ENCODE results near the gene SH3BGR.

SH3BGR gene

GRCh38 chr21:39489380-39489924 is 37.7 kb downstream of the SH3BGR start:
- Histone ChIP-seq H3K36me3 (replicated peaks; ENCODE audit: low read depth, low read length) (no peaks in the 10 kb centered on the region), H3K9me3 (ENCODE audit: insufficient read depth, low read length) (no peaks in the 10 kb centered on the region), H3K27me3 (ENCODE audit: low read depth, low read length) (no peaks in the 10 kb centered on the region), H3K4me2 (ENCODE audit: low read length) (no peak overlapping the region), H3K4me1 (ENCODE audit: low read length) (no peaks in the 10 kb centered on the region), H3K79me2 (ENCODE audit: low read length) (no peaks in the 10 kb centered on the region), H3K9ac (ENCODE audit: low read length) (no peak overlapping the region), H3K27ac (ENCODE audit: low read length) (no peak overlapping the region), H4K20me1 (ENCODE audit: insufficient read depth, low read length) (no peaks in the 10 kb centered on the region), H3K4me3 (ENCODE audit: low read length) (no peak overlapping the region), H2AFZ (ENCODE audit: low read depth, low read length) (no peak overlapping the region)
- TF ChIP-seq EZH2phosphoT487 (IDR thresholded peaks at IDR 0.05; ENCODE audit: low read depth), result no peak
- TF ChIP-seq CTCF (IDR thresholded peaks at IDR 0.05; ENCODE audit: low read depth, low read length), result no peak

GRCh38 chr21:39499156-39499555 is 47.4 kb downstream of the SH3BGR start:
- Histone ChIP-seq H3K4me2 (ENCODE audit: low read length) (no peak overlapping the region), H3K36me3 (replicated peaks; ENCODE audit: low read depth, low read length) (no peaks in the 10 kb centered on the region), H3K27ac (ENCODE audit: low read length) (no peak overlapping the region), H3K4me1 (ENCODE audit: low read length) (no peaks in the 10 kb centered on the region), H3K4me3 (ENCODE audit: low read length) (no peak overlapping the region), H2AFZ (ENCODE audit: low read depth, low read length) (no peak overlapping the region), H3K9me3 (ENCODE audit: insufficient read depth, low read length) (no peaks in the 10 kb centered on the region), H3K27me3 (ENCODE audit: low read depth, low read length) (no peaks in the 10 kb centered on the region), H4K20me1 (ENCODE audit: insufficient read depth, low read length) (no peaks in the 10 kb centered on the region), H3K79me2 (ENCODE audit: low read length) (no peaks in the 10 kb centered on the region), H3K9ac (ENCODE audit: low read length) (no peak overlapping the region)
- TF ChIP-seq CTCF (IDR thresholded peaks at IDR 0.05; ENCODE audit: low read depth, low read length), result no peak
- no peak for TF ChIP-seq EZH2phosphoT487 (IDR thresholded peaks at IDR 0.05; ENCODE audit: low read depth)

- Histone ChIP-seq H2AFZ (ENCODE audit: low read depth, low read length) (no peak overlapping the region), H3K36me3 (replicated peaks; ENCODE audit: low read depth, low read length) (no peaks in the 10 kb centered on the region), H3K9ac (ENCODE audit: low read length) (no peak overlapping the region), H3K4me3 (ENCODE audit: low read length) (no peak overlapping the region), H3K4me1 (ENCODE audit: low read length) (no peaks in the 10 kb centered on the region), H3K27ac (ENCODE audit: low read length) (no peak overlapping the region), H3K79me2 (ENCODE audit: low read length) (no peaks in the 10 kb centered on the region), H4K20me1 (ENCODE audit: insufficient read depth, low read length) (no peaks in the 10 kb centered on the region), H3K9me3 (ENCODE audit: insufficient read depth, low read length) (no peaks in the 10 kb centered on the region), H3K4me2 (ENCODE audit: low read length) (no peak overlapping the region), H3K27me3 (ENCODE audit: low read depth, low read length) (no peaks in the 10 kb centered on the region)
- TF ChIP-seq CTCF (IDR thresholded peaks at IDR 0.05; ENCODE audit: low read depth, low read length) (no peak), EZH2phosphoT487 (IDR thresholded peaks at IDR 0.05; ENCODE audit: low read depth) (no peak)
Observed at GRCh38 chr21:39502631-39503030, 50.9 kb downstream of the SH3BGR start.

GRCh38 chr21:39503123-39503762 is 51.5 kb downstream of the SH3BGR start:
- Histone ChIP-seq H3K9me3 (ENCODE audit: insufficient read depth, low read length) (no peaks in the 10 kb centered on the region), H3K36me3 (replicated peaks; ENCODE audit: low read depth, low read length) (no peaks in the 10 kb centered on the region), H3K4me2 (ENCODE audit: low read length) (no peak overlapping the region), H3K9ac (ENCODE audit: low read length) (no peak overlapping the region), H2AFZ (ENCODE audit: low read depth, low read length) (no peak overlapping the region), H3K4me3 (ENCODE audit: low read length) (no peak overlapping the region), H3K27me3 (ENCODE audit: low read depth, low read length) (no peaks in the 10 kb centered on the region), H3K27ac (ENCODE audit: low read length) (no peak overlapping the region), H4K20me1 (ENCODE audit: insufficient read depth, low read length) (no peaks in the 10 kb centered on the region), H3K4me1 (ENCODE audit: low read length) (no peaks in the 10 kb centered on the region), H3K79me2 (ENCODE audit: low read length) (no peaks in the 10 kb centered on the region)
- TF ChIP-seq CTCF (IDR thresholded peaks at IDR 0.05; ENCODE audit: low read depth, low read length) (no peak), EZH2phosphoT487 (IDR thresholded peaks at IDR 0.05; ENCODE audit: low read depth) (no peak)
